Retinal pigment epithelial cell (primary cell): ENCODE data around the gene RDH5.

ENCODE experiments used
- DNase-seq: peaks from one replicate; pipeline ENCODE4 v3.0.0-alpha.2; 2010; ENCODE audit warnings: low read depth
- H3K4me3 ChIP-seq: 2 replicates; pipeline ENCODE4 v1.5.1; 2011; ENCODE audit warnings: mild to moderate bottlenecking, low read length, control low read depth, moderate library complexity
- TF ChIP-seq, protein P1 (sequence below): conservative IDR thresholded peaks from 2 replicates; pipeline ENCODE4 v1.5.1; 2011; ENCODE audit warnings: low read depth, low read length, control low read depth, inconsistent platforms

Gene RDH5

DNA sequence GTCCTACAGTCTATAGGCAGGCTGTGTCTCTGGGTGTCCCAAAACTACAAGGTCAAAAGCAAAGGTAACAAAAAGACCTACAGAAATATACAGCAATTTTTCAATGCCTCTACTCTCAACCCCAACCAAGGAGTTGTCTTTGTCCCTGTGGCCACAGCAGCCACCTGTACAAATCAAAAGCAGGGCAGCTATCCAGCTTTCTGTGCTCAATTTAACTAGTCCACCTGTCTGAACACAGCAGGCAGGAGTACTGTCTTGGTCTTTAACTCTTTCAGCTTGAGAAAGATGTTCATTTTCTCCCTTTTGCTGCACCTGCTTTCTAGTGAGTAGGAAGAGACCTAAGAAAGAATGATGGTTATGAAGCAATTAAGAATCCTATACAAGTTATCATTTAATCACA lies 42.5 kb downstream of the RDH5 start:
- no peak overlapping the region for H3K4me3 ChIP-seq
- TF ChIP-seq, protein P1, sequence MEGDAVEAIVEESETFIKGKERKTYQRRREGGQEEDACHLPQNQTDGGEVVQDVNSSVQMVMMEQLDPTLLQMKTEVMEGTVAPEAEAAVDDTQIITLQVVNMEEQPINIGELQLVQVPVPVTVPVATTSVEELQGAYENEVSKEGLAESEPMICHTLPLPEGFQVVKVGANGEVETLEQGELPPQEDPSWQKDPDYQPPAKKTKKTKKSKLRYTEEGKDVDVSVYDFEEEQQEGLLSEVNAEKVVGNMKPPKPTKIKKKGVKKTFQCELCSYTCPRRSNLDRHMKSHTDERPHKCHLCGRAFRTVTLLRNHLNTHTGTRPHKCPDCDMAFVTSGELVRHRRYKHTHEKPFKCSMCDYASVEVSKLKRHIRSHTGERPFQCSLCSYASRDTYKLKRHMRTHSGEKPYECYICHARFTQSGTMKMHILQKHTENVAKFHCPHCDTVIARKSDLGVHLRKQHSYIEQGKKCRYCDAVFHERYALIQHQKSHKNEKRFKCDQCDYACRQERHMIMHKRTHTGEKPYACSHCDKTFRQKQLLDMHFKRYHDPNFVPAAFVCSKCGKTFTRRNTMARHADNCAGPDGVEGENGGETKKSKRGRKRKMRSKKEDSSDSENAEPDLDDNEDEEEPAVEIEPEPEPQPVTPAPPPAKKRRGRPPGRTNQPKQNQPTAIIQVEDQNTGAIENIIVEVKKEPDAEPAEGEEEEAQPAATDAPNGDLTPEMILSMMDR = no peak
- DNase-seq = no peak

DNA sequence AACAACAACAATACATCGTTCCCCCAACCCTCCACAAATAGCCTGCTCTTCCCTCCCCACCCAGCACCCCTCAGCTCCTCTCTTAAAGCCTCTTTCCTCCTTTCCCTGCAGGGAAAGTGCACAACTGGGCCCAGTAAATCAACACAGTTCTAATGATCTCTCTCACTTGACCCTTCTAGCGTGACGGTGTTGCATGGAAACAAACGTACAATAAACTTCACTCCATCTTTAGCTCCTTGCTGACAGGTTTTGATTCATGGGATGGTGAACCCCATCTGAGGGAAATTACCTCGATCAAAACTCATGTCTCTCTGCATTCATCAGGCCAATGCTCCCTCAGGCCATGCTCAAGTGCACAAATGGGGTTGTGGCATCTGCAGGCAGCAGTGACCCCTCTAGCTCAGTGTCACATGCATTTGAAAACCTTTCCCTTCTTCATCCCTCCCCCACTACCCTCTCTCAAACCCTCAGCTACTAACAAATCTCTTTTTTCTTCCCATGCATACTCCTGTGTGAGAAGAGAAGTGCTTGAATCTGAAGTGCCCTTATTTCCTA lies 45.6 kb downstream of the RDH5 start:
- TF ChIP-seq, protein P1 = no peak
- no peak for DNase-seq
- H3K4me3 ChIP-seq = no peak overlapping the region

DNA sequence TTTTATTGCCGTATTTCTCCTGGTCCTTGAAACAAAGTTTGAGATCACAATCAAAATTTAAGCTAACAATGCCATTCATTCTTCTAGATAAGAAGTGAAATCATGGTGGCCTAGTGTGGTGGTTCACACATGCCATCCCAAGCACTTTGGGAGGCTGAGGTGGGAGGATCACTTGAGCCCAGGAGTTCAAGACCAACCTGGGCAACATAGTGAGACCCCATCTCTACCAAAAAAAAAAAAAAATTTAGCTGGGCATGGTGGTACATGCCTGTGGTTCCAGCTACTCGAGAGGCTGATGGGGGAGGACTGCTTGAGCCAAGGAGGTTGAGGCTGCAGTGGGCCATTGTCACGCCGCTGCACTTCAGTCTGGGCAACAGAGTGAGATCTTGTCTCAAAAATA lies 47.0 kb downstream of the RDH5 start:
- H3K4me3 ChIP-seq = no peak overlapping the region
- TF ChIP-seq, protein P1 = no peak

DNA sequence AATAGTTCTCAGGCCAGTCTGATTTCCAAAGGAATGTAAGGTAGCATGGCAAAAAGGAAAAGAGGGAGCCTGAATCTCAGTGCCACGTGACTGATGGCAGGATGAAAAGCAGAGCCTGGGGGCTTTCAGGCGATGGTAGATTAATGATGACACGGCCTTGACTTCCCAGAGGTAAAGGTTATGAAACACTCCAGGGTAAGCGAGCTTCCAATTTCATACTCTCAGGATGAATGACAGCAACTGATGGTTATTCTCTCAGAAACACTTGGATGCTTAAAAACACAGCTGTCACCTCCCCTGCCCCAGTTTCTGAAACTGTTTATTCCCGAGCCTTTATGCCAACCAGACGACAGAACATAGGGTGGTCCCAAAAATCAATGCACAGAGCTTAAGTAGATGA lies 51.5 kb downstream of the RDH5 start:
- H3K4me3 ChIP-seq = no peak overlapping the region

More for the DNA sequence above, 47.0 kb downstream of the RDH5 start:
- no peak for DNase-seq

More for the DNA sequence above, 51.5 kb downstream of the RDH5 start:
- TF ChIP-seq, protein P1 = no peak
- DNase-seq = no peak
